HG03439 (cell line): Measurements from ENCODE around the gene CYB561A3.

Source experiments
- ATAC-seq: cut with Tn5 transposase; IDR thresholded peaks from one replicate; pipeline ENCODE4 v1.9.1; 2021; ENCODE audit warnings: mild to moderate bottlenecking, moderate library complexity; ENCODE audit not compliant: unreplicated experiment

CYB561A3 gene

GRCh38 chr11:61369372-61370348 is 8.0 kb upstream of the CYB561A3 start:
- no peak for ATAC-seq

- no peak for ATAC-seq
Measured at GRCh38 chr11:61368646-61369045, 7.0 kb upstream of the CYB561A3 start.

GRCh38 chr11:61367406-61367805 is 5.7 kb upstream of the CYB561A3 start:
- ATAC-seq, result no peak

GRCh38 chr11:61364012-61364675 is 2.5 kb upstream of the CYB561A3 start:
- ATAC-seq, result no peak

GRCh38 chr11:61362542-61362875 is 827 bp upstream of the CYB561A3 start:
- ATAC-seq, result peak; percentile 0

GRCh38 chr11:61361237-61361740 is 393 bp downstream of the CYB561A3 start:
- no peak for ATAC-seq

- ATAC-seq, result no peak
Measured at GRCh38 chr11:61359516-61359915, 2.2 kb downstream of the CYB561A3 start.

- no peak for ATAC-seq
Measured at GRCh38 chr11:61358566-61358965, 3.1 kb downstream of the CYB561A3 start.

GRCh38 chr11:61357894-61358239 is 3.8 kb downstream of the CYB561A3 start:
- no peak for ATAC-seq

GRCh38 chr11:61357233-61357893 is 4.3 kb downstream of the CYB561A3 start:
- peak; percentile 24 for ATAC-seq

GRCh38 chr11:61356706-61357105 is 5.0 kb downstream of the CYB561A3 start:
- no peak for ATAC-seq

GRCh38 chr11:61354208-61354607 is 7.5 kb downstream of the CYB561A3 start:
- ATAC-seq, result no peak

- no peak for ATAC-seq
Measured at GRCh38 chr11:61353131-61354067, 8.3 kb downstream of the CYB561A3 start.

GRCh38 chr11:61352038-61352437 is 9.6 kb downstream of the CYB561A3 start:
- no peak for ATAC-seq

GRCh38 chr11:61350803-61351202 is 10.9 kb downstream of the CYB561A3 start:
- ATAC-seq, result no peak

GRCh38 chr11:61350336-61350735 is 11.3 kb downstream of the CYB561A3 start:
- ATAC-seq, result no peak

- no peak for ATAC-seq
Measured at GRCh38 chr11:61349916-61350315, 11.8 kb downstream of the CYB561A3 start.

- ATAC-seq, result no peak
Measured at GRCh38 chr11:61349189-61349751, 12.4 kb downstream of the CYB561A3 start.

- ATAC-seq, result no peak
Measured at GRCh38 chr11:61347916-61348461, 13.7 kb downstream of the CYB561A3 start.
